Measurements from ENCODE around the gene MRPL32.

DNA sequence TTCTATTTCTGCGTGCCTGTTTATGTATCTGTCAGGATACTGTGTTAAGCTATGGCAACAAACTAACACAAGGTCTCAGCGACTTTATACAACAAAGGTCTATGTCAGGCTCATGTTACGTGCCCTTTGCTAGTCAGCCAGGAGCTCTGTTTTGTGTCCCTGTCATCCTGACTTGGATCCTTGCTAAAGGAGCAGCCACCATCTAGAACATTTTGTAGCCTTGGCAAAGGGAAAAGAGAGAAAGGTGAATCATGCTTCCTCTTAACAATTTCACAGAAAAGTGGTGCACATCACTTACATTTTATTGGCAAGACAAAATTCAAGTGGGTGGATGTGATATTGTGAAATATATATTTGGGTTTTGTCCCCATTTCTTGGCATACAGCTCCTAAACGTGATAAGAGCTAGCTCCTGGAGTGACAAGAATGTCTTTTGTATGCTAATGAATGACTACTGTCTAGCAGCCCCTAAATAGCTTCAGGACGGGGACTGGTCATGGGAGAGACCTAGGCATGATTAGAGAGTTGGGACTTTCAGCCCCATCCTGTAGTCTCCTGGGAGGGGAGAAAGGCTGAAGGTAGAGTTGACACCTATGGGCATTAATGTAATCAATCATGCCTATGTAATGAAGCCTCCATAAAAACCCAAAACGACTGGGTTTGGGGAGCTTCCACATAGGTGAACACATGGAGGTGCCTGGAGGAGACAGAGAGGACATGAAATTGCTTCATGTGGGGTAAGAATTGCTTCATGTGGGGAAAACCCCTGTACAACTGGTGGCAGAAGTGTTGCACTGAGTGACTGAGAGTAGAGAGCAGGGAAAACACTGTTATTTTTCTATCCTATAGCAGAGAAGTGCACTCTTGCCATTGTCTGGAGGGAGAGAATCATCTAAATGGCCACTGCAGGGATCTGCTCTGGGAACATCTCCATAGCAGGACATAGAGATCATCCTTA is 33.0 kb downstream of the MRPL32 start:
- no peak for TF ChIP-seq CTCF (IDR thresholded peaks at IDR 0.05)
- TF ChIP-seq POLR2A (IDR thresholded peaks at IDR 0.05) = no peak
